Smooth muscle cell (in vitro differentiated cells): ENCODE results near the gene CLIC3. TPM values are rescaled to one million over a fixed set of nuclear protein-coding genes. Genes with fewer than 3 reads are reported as not detected.
A peak's percentile ranks its signal among the peaks of the same experiment; 100 is the strongest.
"Not testable (repeated sequence)": the region's sequence is repeated elsewhere in the genome, so short reads cannot be mapped to it uniquely, and the experiment has no call there.

ENCODE experiments used
- DNase-seq: peaks from one replicate; lab custom pipeline; 2025; ENCODE audit not compliant: unreplicated experiment; lab: John Stamatoyannopoulos, UW
- H2AFZ ChIP-seq: fragments of 200-600 bp; sonication (generic); 2 replicates; pipeline ENCODE4 v1.6.0; 2016; ENCODE audit warnings: antibody characterized with exemption, low read depth, mild to moderate bottlenecking
- H3F3A ChIP-seq: fragments of 200-600 bp; sonication (generic); 2 replicates; pipeline ENCODE4 v1.6.0; 2017; ENCODE audit warnings: antibody characterized with exemption, low read depth
- H3K27ac ChIP-seq: fragments of 200-600 bp; sonication (generic); 2 replicates; pipeline ENCODE4 v1.5.1; 2016; ENCODE audit warnings: low read depth, mild to moderate bottlenecking
- H3K27me3 ChIP-seq: fragments of 200-600 bp; sonication (generic); 2 replicates; pipeline ENCODE4 v1.6.1; 2016; ENCODE audit warnings: low read depth, mild to moderate bottlenecking
- H3K36me3 ChIP-seq: fragments of 200-600 bp; sonication (generic); 2 replicates; pipeline ENCODE4 v1.5.1; 2016; ENCODE audit warnings: low read depth
- H3K4me1 ChIP-seq: fragments of 200-600 bp; sonication (generic); 2 replicates; pipeline ENCODE4 v1.5.1; 2016; ENCODE audit warnings: low read depth
- H3K4me2 ChIP-seq: fragments of 200-600 bp; sonication (generic); 2 replicates; pipeline ENCODE4 v1.6.0; 2016; ENCODE audit warnings: mild to moderate bottlenecking
- H3K4me3 ChIP-seq: fragments of 200-600 bp; sonication (generic); 2 replicates; pipeline ENCODE4 v1.5.1; 2016; ENCODE audit warnings: mild to moderate bottlenecking
- H3K79me2 ChIP-seq: fragments of 200-600 bp; sonication (generic); 2 replicates; pipeline ENCODE4 v1.6.0; 2016; ENCODE audit warnings: low read depth, mild to moderate bottlenecking
- H3K9ac ChIP-seq: fragments of 200-600 bp; sonication (generic); 2 replicates; pipeline ENCODE4 v1.6.0; 2016; ENCODE audit warnings: low read depth
- H3K9me3 ChIP-seq: fragments of 200-600 bp; sonication (generic); replicated peaks from 2 replicates; pipeline ENCODE4 v1.5.1; 2016; ENCODE audit warnings: low read depth
- H4K20me1 ChIP-seq: fragments of 200-600 bp; sonication (generic); 2 replicates; pipeline ENCODE4 v1.6.0; 2016; ENCODE audit warnings: low read depth
- WGBS: methylation state at CpG from one replicate; pipeline ENCODE4 v1.1.7; 2016; ENCODE audit warnings: low lambda C conversion rate; 5-methylcytosine and 5-hydroxymethylcytosine counted together
- polyA plus RNA-seq: library from polyadenylated mRNA; unstranded; fragments of >200 nt; fragmentation: Nextera tagmentation; extraction: Ambion mirVana; gene quantifications from 2 replicates; pipeline ENCODE4 v1.2.1, GENCODE V29; 2016
- total RNA-seq: library from RNA; depleted of rRNA; stranded (reverse); fragments of >200 nt; gene quantifications from 2 replicates; pipeline ENCODE4 v1.2.3, GENCODE V29; 2014
- TF ChIP-seq, protein P1 (sequence below): fragments of 200-600 bp; sonication (generic); IDR thresholded peaks from 2 replicates; pipeline ENCODE4 v1.5.1; 2017; ENCODE audit warnings: borderline replicate concordance, mild to moderate bottlenecking, antibody characterized with exemption; ENCODE audit not compliant: insufficient read depth, poor library complexity, severe bottlenecking

Gene CLIC3
- total and polyA plus RNA-seq, 2 experiments from 2014 or later, result 36.8 to 43.9 TPM

DNA sequence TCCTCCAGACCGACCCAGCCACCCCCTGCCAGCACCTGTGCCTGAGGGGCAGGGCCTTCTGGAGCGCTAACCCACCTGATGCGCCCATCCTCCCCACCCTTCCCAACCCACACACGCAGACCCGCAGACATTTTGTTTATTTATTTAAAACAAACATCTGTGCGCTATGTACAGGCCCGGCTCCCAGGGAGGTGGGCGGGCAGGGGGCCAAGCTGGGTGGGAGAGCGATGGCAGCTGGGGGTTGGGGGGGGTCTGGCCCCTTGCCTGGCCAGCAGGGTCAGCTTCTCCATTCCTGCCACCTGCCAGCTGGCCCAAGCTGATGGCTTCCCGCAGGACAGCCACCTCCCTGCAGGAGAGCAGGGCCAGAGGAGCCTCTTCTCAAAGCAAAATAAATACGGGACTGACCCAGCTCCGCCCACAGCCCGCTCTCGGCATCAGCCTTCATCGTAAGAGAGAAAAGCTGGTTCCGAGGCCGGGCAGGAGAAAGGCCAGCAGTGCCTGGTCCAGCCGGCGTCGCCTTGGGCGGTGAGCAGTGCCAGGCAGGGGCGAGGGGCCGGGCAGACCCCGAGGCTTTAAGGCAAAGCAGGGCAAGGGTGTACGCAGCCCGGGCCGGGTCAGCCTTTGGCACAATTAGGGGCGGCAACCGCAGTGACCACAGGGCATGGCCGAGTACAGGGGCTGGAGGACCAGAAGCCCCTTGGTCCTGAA lies 10.9 kb upstream of the CLIC3 start:
- Histone ChIP-seq H3K4me1 (no peaks in the 10 kb centered on the region), H4K20me1 (no peaks in the 10 kb centered on the region), H3F3A (no peaks in the 10 kb centered on the region), H3K4me3 (no peak overlapping the region), H3K27me3 (no peaks in the 10 kb centered on the region), H3K79me2 (no peaks in the 10 kb centered on the region), H3K9me3 (no peaks in the 10 kb centered on the region), H2AFZ (no peak overlapping the region), H3K36me3 (no peaks in the 10 kb centered on the region), H3K27ac (no peak overlapping the region), H3K4me2 (no peak overlapping the region), H3K9ac (no peak overlapping the region)
- TF ChIP-seq, protein P1, sequence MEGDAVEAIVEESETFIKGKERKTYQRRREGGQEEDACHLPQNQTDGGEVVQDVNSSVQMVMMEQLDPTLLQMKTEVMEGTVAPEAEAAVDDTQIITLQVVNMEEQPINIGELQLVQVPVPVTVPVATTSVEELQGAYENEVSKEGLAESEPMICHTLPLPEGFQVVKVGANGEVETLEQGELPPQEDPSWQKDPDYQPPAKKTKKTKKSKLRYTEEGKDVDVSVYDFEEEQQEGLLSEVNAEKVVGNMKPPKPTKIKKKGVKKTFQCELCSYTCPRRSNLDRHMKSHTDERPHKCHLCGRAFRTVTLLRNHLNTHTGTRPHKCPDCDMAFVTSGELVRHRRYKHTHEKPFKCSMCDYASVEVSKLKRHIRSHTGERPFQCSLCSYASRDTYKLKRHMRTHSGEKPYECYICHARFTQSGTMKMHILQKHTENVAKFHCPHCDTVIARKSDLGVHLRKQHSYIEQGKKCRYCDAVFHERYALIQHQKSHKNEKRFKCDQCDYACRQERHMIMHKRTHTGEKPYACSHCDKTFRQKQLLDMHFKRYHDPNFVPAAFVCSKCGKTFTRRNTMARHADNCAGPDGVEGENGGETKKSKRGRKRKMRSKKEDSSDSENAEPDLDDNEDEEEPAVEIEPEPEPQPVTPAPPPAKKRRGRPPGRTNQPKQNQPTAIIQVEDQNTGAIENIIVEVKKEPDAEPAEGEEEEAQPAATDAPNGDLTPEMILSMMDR, result no peak
- no peak for DNase-seq
- WGBS, result 90% methylated on average over 29 of the region's 30 CpGs

DNA sequence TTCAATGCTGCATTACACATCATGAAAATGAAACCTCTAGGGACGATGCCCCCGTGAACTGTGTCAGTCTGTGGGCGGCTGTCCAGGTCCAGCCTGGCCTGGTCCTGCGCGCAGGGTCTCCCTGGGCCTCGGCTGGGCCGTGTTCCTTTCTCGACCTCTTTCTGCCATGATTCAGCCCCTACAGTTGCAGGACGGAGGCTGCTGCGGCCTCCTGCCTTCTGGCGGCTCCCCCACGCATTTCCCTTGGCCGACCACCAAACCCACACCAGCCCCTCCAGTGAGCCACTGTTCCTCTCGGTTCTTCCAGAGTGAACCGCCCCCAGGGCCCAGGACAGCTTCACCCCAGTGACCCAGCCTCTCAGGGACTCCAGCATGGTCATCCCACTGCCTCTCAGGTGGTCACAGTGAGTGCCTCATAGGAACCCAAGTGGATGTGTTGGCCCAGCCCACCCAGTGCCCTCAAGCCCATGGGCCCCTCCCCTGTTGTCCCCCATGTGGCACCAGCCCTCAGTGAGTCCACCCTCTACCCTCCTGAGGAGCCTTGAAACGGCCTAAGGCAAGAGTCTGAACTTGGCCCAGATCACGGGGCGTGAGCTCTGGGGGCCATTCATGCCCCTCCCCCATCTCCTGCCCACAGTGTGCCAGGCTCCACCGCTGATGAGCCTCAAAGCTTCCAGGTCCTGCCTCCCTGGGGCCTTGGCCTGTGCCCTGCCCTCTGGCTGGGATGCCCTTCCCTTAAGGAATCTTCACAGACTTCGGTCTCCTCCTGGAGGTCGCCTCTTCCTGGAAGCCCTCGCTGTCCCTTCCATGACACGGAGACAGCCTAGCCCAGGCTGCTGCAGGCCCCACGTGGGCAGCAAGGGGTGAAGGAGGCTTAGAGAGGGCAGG lies 10.0 kb upstream of the CLIC3 start:
- no peak for DNase-seq
- Histone ChIP-seq H3K4me3 (no peak overlapping the region), H3K27me3 (no peaks in the 10 kb centered on the region), H3K36me3 (no peaks in the 10 kb centered on the region), H3K9me3 (no peaks in the 10 kb centered on the region), H3K4me1 (no peaks in the 10 kb centered on the region), H3K4me2 (no peak overlapping the region), H3K79me2 (no peaks in the 10 kb centered on the region), H3F3A (no peaks in the 10 kb centered on the region), H4K20me1 (no peaks in the 10 kb centered on the region), H3K9ac (no peak overlapping the region), H2AFZ (no peak overlapping the region), H3K27ac (no peak overlapping the region)
- TF ChIP-seq, protein P1, result no peak
- WGBS, result 92% methylated on average over 24 of the region's 24 CpGs

DNA sequence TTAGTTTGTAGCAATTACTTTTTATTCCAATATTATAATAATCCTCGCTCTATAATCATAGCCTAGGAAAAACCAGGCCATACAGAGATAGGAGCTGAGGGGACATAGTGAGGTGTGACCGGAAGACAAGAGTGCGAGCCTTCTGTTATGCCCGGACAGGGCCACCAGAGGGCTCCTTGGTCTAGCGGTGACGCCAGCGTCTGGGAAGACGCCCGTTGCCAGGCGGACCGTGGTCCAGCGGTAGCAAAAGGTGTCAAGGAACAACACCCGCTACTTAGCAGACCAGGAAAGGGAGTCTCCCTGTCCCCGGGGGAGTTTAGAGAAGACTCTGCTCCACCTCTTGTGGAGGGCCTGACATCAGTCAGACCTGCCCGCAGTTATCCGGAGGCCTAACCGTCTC lies 7.9 kb upstream of the CLIC3 start:
- not testable (repeated sequence) for H3K27ac ChIP-seq, H3K79me2 ChIP-seq, H3K4me3 ChIP-seq, H3K9me3 ChIP-seq, H3K4me2 ChIP-seq, H3K4me1 ChIP-seq, H2AFZ ChIP-seq, H3K27me3 ChIP-seq, H3K36me3 ChIP-seq, H3K9ac ChIP-seq, H3F3A ChIP-seq, DNase-seq, H4K20me1 ChIP-seq
- TF ChIP-seq, protein P1, result peak; percentile 30
- WGBS, result 53% methylated on average over 17 of the region's 17 CpGs
